SU-DHL-6 (cell line): Measurements from ENCODE around the gene MMP11.

Experiments
- H2AFZ ChIP-seq: fragments of 200-600 bp; sonication (generic); 2 replicates; pipeline ENCODE4 v1.6.1; 2014; ENCODE audit warnings: low read depth, mild to moderate bottlenecking, moderate library complexity, mixed read lengths, antibody characterized with exemption, low read length; ENCODE audit not compliant: severe bottlenecking
- H3F3A ChIP-seq: fragments of 200-600 bp; shearing (Covaris generic); 2 replicates; pipeline ENCODE4 v1.6.0; 2016; ENCODE audit warnings: antibody characterized with exemption, mild to moderate bottlenecking; ENCODE audit not compliant: insufficient read depth
- H3K27ac ChIP-seq: fragments of 200-600 bp; sonication (generic); 2 replicates; pipeline ENCODE4 v1.5.1; 2016; ENCODE audit warnings: low read depth, mild to moderate bottlenecking, low read length, moderate library complexity, mixed read lengths
- H3K27me3 ChIP-seq: fragments of 200-600 bp; sonication (generic), shearing (Covaris generic); 2 replicates; pipeline ENCODE4 v1.6.0; 2014; ENCODE audit warnings: mild to moderate bottlenecking, low read length
- H3K36me3 ChIP-seq: fragments of 200-600 bp; sonication (generic); 2 replicates; pipeline ENCODE4 v1.6.1; 2014; ENCODE audit warnings: mild to moderate bottlenecking, low read length, mixed read lengths
- H3K4me2 ChIP-seq: fragments of 300-600, 200-600 bp; shearing (Covaris generic), sonication (generic); 2 replicates; pipeline ENCODE4 v1.6.0; 2014; ENCODE audit warnings: low read length, low read depth, mild to moderate bottlenecking; ENCODE audit not compliant: poor library complexity, severe bottlenecking
- H3K4me3 ChIP-seq: fragments of 200-600 bp; sonication (generic); 2 replicates; pipeline ENCODE4 v1.5.1; 2014; ENCODE audit warnings: antibody characterized with exemption, low read length, mild to moderate bottlenecking, mixed read lengths; ENCODE audit not compliant: insufficient read depth, poor library complexity, severe bottlenecking
- H3K79me2 ChIP-seq: fragments of 200-600 bp; sonication (generic); 2 replicates; pipeline ENCODE4 v1.6.1; 2014; ENCODE audit warnings: mild to moderate bottlenecking, low read length, moderate library complexity; ENCODE audit not compliant: insufficient read depth
- H3K9ac ChIP-seq: fragments of 200-600 bp; sonication (generic); 2 replicates; pipeline ENCODE4 v1.7.0; 2014; ENCODE audit warnings: mild to moderate bottlenecking, low read length
- H3K9me2 ChIP-seq: fragments of 200-600 bp; sonication (generic); replicated peaks from 2 replicates; pipeline ENCODE4 v1.6.1; 2014; ENCODE audit warnings: low read length; ENCODE audit not compliant: insufficient read depth
- H3K9me3 ChIP-seq: fragments of 200-600 bp; sonication (generic); 2 replicates; pipeline ENCODE4 v1.6.1; 2014; ENCODE audit warnings: low read length, mixed read lengths; ENCODE audit not compliant: insufficient read depth
- H4K20me1 ChIP-seq: fragments of 200-600 bp; sonication (generic); 2 replicates; pipeline ENCODE4 v1.6.1; 2014; ENCODE audit warnings: low read depth, mild to moderate bottlenecking, antibody characterized with exemption, low read length, moderate library complexity, mixed read lengths
- EZH2phosphoT487 ChIP-seq: fragments of 200-600 bp; sonication (generic), shearing (Covaris generic); conservative IDR thresholded peaks from 2 replicates; pipeline ENCODE4 v1.6.1; 2018; ENCODE audit warnings: mild to moderate bottlenecking, antibody characterized with exemption, low read length, moderate library complexity, mixed read lengths
- TF ChIP-seq, protein P1 (sequence below): fragments of 200-600 bp; sonication (generic); IDR thresholded peaks from one replicate; pipeline ENCODE4 v1.5.1; 2017; ENCODE audit warnings: antibody characterized with exemption, mild to moderate bottlenecking, low read length, moderate library complexity; ENCODE audit not compliant: insufficient read depth, poor library complexity, severe bottlenecking

MMP11 gene

DNA sequence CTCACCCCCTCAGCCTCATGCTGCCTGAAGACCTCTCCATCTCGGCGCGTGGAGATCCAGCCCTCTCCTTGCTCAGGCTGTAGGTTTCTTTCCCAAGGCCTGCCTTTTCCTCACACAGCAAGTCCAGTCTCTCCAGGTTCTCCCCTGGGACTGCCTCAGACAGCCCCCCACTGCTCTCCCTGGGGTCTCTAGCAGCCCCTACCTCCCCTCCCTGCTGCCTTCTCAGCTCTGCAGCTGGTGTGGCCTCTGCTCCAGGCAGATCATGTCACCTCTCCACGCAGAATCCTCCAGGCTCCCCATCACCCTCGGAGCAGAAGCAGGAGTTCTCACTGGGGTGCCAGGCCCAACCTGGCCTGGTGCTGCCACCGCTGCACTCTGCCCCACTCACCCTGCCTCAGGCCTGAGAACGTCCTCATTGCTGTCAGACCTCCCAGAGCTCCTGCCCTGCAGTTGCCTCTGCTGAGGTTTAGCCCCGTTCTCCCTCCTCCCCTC is 29.3 kb downstream of the MMP11 start:
- TF ChIP-seq EZH2phosphoT487, result no peak
- TF ChIP-seq, protein P1, sequence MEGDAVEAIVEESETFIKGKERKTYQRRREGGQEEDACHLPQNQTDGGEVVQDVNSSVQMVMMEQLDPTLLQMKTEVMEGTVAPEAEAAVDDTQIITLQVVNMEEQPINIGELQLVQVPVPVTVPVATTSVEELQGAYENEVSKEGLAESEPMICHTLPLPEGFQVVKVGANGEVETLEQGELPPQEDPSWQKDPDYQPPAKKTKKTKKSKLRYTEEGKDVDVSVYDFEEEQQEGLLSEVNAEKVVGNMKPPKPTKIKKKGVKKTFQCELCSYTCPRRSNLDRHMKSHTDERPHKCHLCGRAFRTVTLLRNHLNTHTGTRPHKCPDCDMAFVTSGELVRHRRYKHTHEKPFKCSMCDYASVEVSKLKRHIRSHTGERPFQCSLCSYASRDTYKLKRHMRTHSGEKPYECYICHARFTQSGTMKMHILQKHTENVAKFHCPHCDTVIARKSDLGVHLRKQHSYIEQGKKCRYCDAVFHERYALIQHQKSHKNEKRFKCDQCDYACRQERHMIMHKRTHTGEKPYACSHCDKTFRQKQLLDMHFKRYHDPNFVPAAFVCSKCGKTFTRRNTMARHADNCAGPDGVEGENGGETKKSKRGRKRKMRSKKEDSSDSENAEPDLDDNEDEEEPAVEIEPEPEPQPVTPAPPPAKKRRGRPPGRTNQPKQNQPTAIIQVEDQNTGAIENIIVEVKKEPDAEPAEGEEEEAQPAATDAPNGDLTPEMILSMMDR, result no peak
- Histone ChIP-seq H3K4me3 (no peak overlapping the region), H3K4me2 (peak overlapping the region; percentile 98), H3K27ac (peak overlapping the region; percentile 96), H3K9ac (peak overlapping the region; percentile 64), H3K36me3 (no peaks in the 10 kb centered on the region), H3F3A (peaks cover 71% of the 10 kb centered on the region), H3K79me2 (peaks cover 20% of the 10 kb centered on the region), H4K20me1 (no peaks in the 10 kb centered on the region), H3K9me2 (no peaks in the 10 kb centered on the region), H2AFZ (no peak overlapping the region), H3K27me3 (no peaks in the 10 kb centered on the region), H3K9me3 (no peaks in the 10 kb centered on the region)

- no peaks in the 10 kb centered on the region for H3K9me2 ChIP-seq
- TF ChIP-seq, protein P1, result no peak
- no peak for TF ChIP-seq EZH2phosphoT487
- peaks cover 71% of the 10 kb centered on the region for H3F3A ChIP-seq
- no peaks in the 10 kb centered on the region for H3K9me3 ChIP-seq
- H4K20me1 ChIP-seq, result no peaks in the 10 kb centered on the region
- H3K4me3 ChIP-seq, result peak overlapping the region; percentile 68
- no peaks in the 10 kb centered on the region for H3K36me3 ChIP-seq
- H3K27me3 ChIP-seq, result no peaks in the 10 kb centered on the region
- H2AFZ ChIP-seq, result no peak overlapping the region
- H3K79me2 ChIP-seq, result peaks cover 28% of the 10 kb centered on the region
- peak overlapping the region; percentile 64 for H3K9ac ChIP-seq
- peak overlapping the region; percentile 98 for H3K4me2 ChIP-seq
- peak overlapping the region; percentile 96 for H3K27ac ChIP-seq
Measured at GRCh38 chr22:23803001-23803819, 30.6 kb downstream of the MMP11 start.

GRCh38 chr22:23804781-23805291 is 32.2 kb downstream of the MMP11 start:
- TF ChIP-seq, protein P1, result no peak
- no peak for TF ChIP-seq EZH2phosphoT487
- Histone ChIP-seq H3K9me3 (no peaks in the 10 kb centered on the region), H3K9ac (peak overlapping the region; percentile 64), H3F3A (peaks cover 60% of the 10 kb centered on the region), H3K4me3 (peak overlapping the region; percentile 68), H3K27ac (peak overlapping the region; percentile 96), H2AFZ (no peak overlapping the region), H3K4me2 (peak overlapping the region; percentile 98), H4K20me1 (no peaks in the 10 kb centered on the region), H3K9me2 (no peaks in the 10 kb centered on the region), H3K27me3 (no peaks in the 10 kb centered on the region), H3K36me3 (no peaks in the 10 kb centered on the region), H3K79me2 (peaks cover 28% of the 10 kb centered on the region)
